RWPE2 (cell line): ENCODE data around the gene MCRS1.

ENCODE experiments used
- ATAC-seq: fragments of 200-7000 bp; cut with Tn5 transposase; 3 replicates; pipeline ENCODE4 v1.9.1; 2021; ENCODE audit warnings: low read depth
- DNase-seq: peaks from one replicate; pipeline ENCODE4 v3.0.0-alpha.2; 2020; ENCODE audit warnings: low spot score
- H3K27ac ChIP-seq: fragments of 450-650 bp; 2 replicates; pipeline ENCODE4 v1.5.1; 2017; ENCODE audit warnings: mild to moderate bottlenecking; ENCODE audit not compliant: poor library complexity, severe bottlenecking
- H3K27me3 ChIP-seq: fragments of 250-450 bp; sonication (Bioruptor Pico); 2 replicates; pipeline ENCODE4 v1.5.1; 2021; ENCODE audit warnings: mild to moderate bottlenecking, moderate library complexity; ENCODE audit not compliant: insufficient read depth, poor library complexity, severe bottlenecking
- H3K36me3 ChIP-seq: fragments of 250-450 bp; sonication (Bioruptor Pico); 2 replicates; pipeline ENCODE4 v1.5.1; 2020; ENCODE audit warnings: low read depth, mild to moderate bottlenecking, moderate library complexity
- H3K4me1 ChIP-seq: fragments of 250-450 bp; sonication (Bioruptor Pico); 2 replicates; pipeline ENCODE4 v1.5.1; 2021; ENCODE audit warnings: mild to moderate bottlenecking, moderate library complexity; ENCODE audit not compliant: insufficient read depth, poor library complexity, severe bottlenecking
- H3K4me3 ChIP-seq: fragments of 250-450 bp; sonication (Bioruptor Pico); 2 replicates; pipeline ENCODE4 v1.5.1; 2021; ENCODE audit warnings: mild to moderate bottlenecking, moderate library complexity; ENCODE audit not compliant: severe bottlenecking
- H3K9me3 ChIP-seq: fragments of 250-450 bp; sonication (Bioruptor Pico); 2 replicates; pipeline ENCODE4 v1.5.1; 2021; ENCODE audit warnings: mild to moderate bottlenecking, moderate library complexity; ENCODE audit not compliant: severe bottlenecking
- TF ChIP-seq, protein P1 (sequence below): fragments of 450-650 bp; IDR thresholded peaks from one replicate; pipeline ENCODE4 v1.5.1; 2017; ENCODE audit warnings: mild to moderate bottlenecking, moderate library complexity; ENCODE audit not compliant: poor library complexity, severe bottlenecking

Gene MCRS1

DNA sequence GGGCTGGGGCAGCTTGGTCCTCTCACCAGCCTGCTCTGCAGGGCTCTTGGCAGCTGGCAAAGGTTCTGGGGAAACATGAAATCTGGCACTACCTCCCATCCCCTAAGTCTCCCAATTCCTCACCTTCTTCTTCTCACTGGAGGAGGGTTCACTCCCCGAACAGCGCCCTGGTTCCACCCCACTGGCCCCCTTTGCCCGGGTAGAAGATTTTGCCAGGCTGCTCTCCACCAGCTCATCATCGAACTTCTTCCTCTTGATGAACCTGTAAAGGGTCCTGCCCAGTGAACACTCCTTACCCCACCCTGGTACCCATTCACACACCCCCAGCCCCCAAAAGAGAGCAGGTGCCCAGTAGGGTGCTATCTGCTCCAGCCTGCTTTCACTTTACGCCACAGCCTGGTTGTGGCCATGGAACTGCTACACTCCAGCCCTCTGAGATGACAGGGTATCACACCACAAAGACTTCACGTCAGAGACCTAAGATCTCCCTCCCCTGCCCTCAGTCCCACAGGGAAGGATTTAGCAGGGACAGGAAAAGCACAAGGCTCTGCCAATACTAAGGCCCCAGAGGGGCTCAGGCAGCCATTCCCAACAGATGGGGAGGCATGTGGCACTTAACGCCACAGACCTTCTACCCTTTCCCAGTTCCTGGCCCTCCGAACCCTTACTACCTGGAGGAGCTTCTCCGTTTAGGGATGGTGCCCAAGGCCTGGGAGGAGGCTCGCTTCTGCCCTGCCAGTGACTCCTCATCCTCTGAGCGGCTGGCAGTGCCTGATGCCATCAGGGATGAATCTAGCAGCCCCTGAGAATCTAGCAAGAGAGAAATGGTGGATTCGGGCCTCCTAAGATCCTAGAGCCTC lies 2.3 kb downstream of the MCRS1 start:
- H3K27me3 ChIP-seq = no peaks in the 10 kb centered on the region
- H3K36me3 ChIP-seq = peaks cover 47% of the 10 kb centered on the region
- no peak overlapping the region for H3K27ac ChIP-seq
- ATAC-seq (no peak), DNase-seq (no peak)
- TF ChIP-seq, protein P1, sequence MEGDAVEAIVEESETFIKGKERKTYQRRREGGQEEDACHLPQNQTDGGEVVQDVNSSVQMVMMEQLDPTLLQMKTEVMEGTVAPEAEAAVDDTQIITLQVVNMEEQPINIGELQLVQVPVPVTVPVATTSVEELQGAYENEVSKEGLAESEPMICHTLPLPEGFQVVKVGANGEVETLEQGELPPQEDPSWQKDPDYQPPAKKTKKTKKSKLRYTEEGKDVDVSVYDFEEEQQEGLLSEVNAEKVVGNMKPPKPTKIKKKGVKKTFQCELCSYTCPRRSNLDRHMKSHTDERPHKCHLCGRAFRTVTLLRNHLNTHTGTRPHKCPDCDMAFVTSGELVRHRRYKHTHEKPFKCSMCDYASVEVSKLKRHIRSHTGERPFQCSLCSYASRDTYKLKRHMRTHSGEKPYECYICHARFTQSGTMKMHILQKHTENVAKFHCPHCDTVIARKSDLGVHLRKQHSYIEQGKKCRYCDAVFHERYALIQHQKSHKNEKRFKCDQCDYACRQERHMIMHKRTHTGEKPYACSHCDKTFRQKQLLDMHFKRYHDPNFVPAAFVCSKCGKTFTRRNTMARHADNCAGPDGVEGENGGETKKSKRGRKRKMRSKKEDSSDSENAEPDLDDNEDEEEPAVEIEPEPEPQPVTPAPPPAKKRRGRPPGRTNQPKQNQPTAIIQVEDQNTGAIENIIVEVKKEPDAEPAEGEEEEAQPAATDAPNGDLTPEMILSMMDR = no peak
- H3K4me3 ChIP-seq = no peak overlapping the region
- no peaks in the 10 kb centered on the region for H3K9me3 ChIP-seq
- peaks cover 3% of the 10 kb centered on the region for H3K4me1 ChIP-seq

DNA sequence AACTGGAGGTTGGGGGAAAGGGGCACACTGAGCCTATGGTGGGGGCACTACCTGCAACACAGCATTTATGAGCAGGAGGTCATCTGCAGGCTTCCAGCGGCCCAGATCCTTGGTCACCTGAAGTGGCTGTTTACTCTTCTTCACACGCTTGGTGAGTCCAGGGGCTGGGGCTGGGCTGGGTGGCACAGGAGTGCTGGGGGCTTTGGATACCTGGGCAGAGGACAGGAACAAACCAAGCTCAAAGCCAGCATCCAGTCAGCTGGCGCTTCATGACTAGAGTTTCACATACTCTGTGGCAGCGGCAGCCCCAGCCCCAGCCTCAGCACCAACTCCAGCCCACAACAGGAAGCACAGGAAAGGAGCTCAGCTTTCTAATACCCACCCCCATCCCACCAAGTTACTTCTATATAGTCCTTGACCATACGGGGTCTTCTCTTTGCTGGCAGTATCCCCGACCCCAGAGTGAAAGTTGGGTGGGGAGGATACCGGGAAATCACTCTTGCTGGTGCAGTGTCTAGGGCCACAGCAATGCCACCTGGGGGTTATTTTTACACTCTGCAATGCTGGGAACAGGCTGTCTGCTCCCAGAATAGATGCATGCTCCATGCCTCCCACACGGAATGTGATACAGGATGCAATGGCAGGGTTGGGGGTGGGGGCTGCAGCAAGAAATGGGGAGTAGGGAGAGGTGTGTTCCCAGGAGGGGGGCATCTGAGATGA lies 3.1 kb downstream of the MCRS1 start:
- H3K9me3 ChIP-seq = no peaks in the 10 kb centered on the region
- ATAC-seq (no peak), DNase-seq (no peak)
- no peak overlapping the region for H3K27ac ChIP-seq
- H3K4me1 ChIP-seq = peaks cover 3% of the 10 kb centered on the region
- H3K4me3 ChIP-seq = no peak overlapping the region
- peaks cover 54% of the 10 kb centered on the region for H3K36me3 ChIP-seq
- H3K27me3 ChIP-seq = no peaks in the 10 kb centered on the region
- TF ChIP-seq, protein P1 = no peak

DNA sequence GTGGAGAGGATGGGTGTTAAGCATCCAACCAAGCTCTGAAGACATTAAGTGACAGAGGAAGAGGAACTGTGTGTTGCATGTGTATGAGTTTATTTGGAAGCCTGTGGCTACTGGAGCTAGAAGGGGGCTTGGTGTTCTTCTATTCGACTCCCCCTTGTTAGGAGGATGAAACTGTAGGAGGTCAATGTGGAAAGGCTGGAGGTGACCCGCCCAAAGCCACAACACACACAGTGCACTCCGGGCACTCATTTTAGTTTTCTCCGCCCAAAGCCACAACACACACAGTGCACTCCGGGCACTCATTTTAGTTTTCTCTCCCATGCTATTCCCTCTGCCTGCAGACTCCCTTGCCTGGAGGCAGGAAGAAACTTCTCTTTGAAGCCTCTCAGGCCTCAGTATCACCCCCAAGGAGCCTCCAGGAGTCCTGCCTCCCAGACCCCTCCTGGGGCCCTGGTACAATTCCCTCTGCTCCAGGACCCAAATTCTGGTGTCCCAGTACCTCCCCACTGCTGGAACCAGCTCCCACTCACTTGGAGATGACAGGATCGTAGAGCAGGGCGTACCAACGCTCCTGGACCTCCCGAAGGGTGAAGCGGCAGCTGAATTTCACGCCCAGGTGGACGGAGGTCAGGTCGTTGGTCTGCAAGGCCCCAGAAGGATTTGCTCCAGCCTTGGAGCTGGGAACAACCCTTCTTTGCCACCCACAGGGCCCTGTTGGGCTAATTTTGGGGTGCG lies 3.8 kb downstream of the MCRS1 start:
- ATAC-seq = no peak
- Histone ChIP-seq H3K36me3 (peaks cover 62% of the 10 kb centered on the region), H3K4me1 (peaks cover 3% of the 10 kb centered on the region), H3K27ac (no peak overlapping the region), H3K9me3 (no peaks in the 10 kb centered on the region), H3K4me3 (no peak overlapping the region), H3K27me3 (no peaks in the 10 kb centered on the region)
- TF ChIP-seq, protein P1 = no peak
- no peak for DNase-seq

DNA sequence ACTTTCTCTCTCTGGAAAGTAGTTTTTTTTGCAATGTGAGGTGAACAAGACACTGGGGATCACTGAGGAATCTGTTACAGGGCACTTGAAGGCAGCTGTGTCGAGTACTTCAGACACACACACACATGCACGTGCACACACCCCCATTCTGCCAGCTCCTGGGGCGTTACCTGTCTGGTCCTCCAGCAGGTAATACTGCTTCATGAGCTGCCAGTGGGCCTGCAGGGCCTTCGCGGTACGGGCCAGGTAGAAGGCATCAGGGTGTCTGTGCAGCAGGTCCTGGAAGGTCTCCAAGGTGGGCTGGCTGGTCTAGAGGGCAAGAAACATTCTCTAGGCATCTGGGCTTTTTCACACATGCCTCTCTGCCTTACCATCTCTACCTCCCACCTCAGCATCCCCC lies 5.1 kb downstream of the MCRS1 start:
- DNase-seq (no peak), ATAC-seq (no peak)
- Histone ChIP-seq H3K4me3 (no peak overlapping the region), H3K27me3 (no peaks in the 10 kb centered on the region), H3K4me1 (no peaks in the 10 kb centered on the region), H3K9me3 (no peaks in the 10 kb centered on the region), H3K36me3 (peaks cover 70% of the 10 kb centered on the region), H3K27ac (no peak overlapping the region)
- TF ChIP-seq, protein P1 = no peak
